Type B pancreatic cell (in vitro differentiated cells): Measurements from ENCODE around the gene HIGD1A. TPM values are rescaled to one million over a fixed set of nuclear protein-coding genes. Genes with fewer than 3 reads are reported as not detected.
A peak's percentile ranks its signal among the peaks of the same experiment; 100 is the strongest.

Experiments
- DNase-seq: peaks from one replicate; pipeline ENCODE4 v3.0.0; 2021; ENCODE audit warnings: mixed read lengths; ENCODE audit not compliant: unreplicated experiment; ENCODE audit errors: extremely low spot score
- H3K27ac Mint-ChIP-seq: 2 replicates; pipeline ENCODE4 v1.8.0; 2021; ENCODE audit warnings: mild to moderate bottlenecking, mixed read lengths
- H3K27me3 Mint-ChIP-seq: 2 replicates; pipeline ENCODE4 v1.8.0; 2021; ENCODE audit warnings: mixed read lengths
- H3K36me3 Mint-ChIP-seq: 2 replicates; pipeline ENCODE4 v1.8.0; 2021; ENCODE audit warnings: mixed read lengths
- H3K4me1 Mint-ChIP-seq: one replicate; pipeline ENCODE4 v1.8.0; 2021; ENCODE audit warnings: mixed read lengths; ENCODE audit not compliant: unreplicated experiment
- H3K4me3 Mint-ChIP-seq: 2 replicates; pipeline ENCODE4 v1.8.0; 2021; ENCODE audit warnings: mild to moderate bottlenecking, mixed read lengths
- H3K9me3 Mint-ChIP-seq: 2 replicates; pipeline ENCODE4 v1.8.0; 2021; ENCODE audit warnings: mixed read lengths
- CTCF ChIP-seq: fragments of 200-600 bp; sonication (generic); conservative IDR thresholded peaks from 2 replicates; pipeline ENCODE4 v1.5.0; 2021; ENCODE audit warnings: antibody characterized with exemption, mild to moderate bottlenecking
- total RNA-seq: library from RNA; stranded (reverse); gene quantifications from 2 replicates; pipeline ENCODE4 v1.2.1, GENCODE V29; 2021; ENCODE audit warnings: low replicate concordance

HIGD1A gene
- total RNA-seq, 1 donor from 2014 or later: 100 TPM

- Mint-ChIP-seq H3K27me3 (no peaks in the 10 kb centered on the region), H3K27ac (peak overlapping the region; percentile 24), H3K9me3 (peaks cover 2% of the 10 kb centered on the region), H3K4me3 (no peak overlapping the region), H3K4me1 (peaks cover 35% of the 10 kb centered on the region), H3K36me3 (no peaks in the 10 kb centered on the region)
- DNase-seq: peak; percentile 37
- TF ChIP-seq CTCF: no peak
Observed at GRCh38 chr3:42850263-42850662, 46.0 kb upstream of the HIGD1A start.

GRCh38 chr3:42849017-42849416 is 44.7 kb upstream of the HIGD1A start:
- H3K4me1 Mint-ChIP-seq: peaks cover 33% of the 10 kb centered on the region
- H3K4me3 Mint-ChIP-seq: no peak overlapping the region
- DNase-seq: peak; percentile 29
- H3K27ac Mint-ChIP-seq: peak overlapping the region; percentile 5
- H3K36me3 Mint-ChIP-seq: no peaks in the 10 kb centered on the region
- TF ChIP-seq CTCF: no peak
- H3K27me3 Mint-ChIP-seq: no peaks in the 10 kb centered on the region
- H3K9me3 Mint-ChIP-seq: no peaks in the 10 kb centered on the region

- peak; percentile 45 for DNase-seq
- Mint-ChIP-seq H3K4me1 (peaks cover 32% of the 10 kb centered on the region), H3K27ac (peak overlapping the region; percentile 92), H3K36me3 (no peaks in the 10 kb centered on the region), H3K9me3 (no peaks in the 10 kb centered on the region), H3K4me3 (peak overlapping the region; percentile 11), H3K27me3 (no peaks in the 10 kb centered on the region)
- TF ChIP-seq CTCF: no peak
Observed at GRCh38 chr3:42847731-42848130, 43.4 kb upstream of the HIGD1A start.

GRCh38 chr3:42846685-42847522 is 42.6 kb upstream of the HIGD1A start:
- Mint-ChIP-seq H3K27ac (peak overlapping the region; percentile 92), H3K4me3 (no peak overlapping the region), H3K27me3 (no peaks in the 10 kb centered on the region), H3K4me1 (peaks cover 23% of the 10 kb centered on the region), H3K9me3 (no peaks in the 10 kb centered on the region), H3K36me3 (no peaks in the 10 kb centered on the region)
- no peak for TF ChIP-seq CTCF
- DNase-seq: no peak

GRCh38 chr3:42844815-42845214 is 40.5 kb upstream of the HIGD1A start:
- no peak for TF ChIP-seq CTCF
- Mint-ChIP-seq H3K36me3 (no peaks in the 10 kb centered on the region), H3K27ac (no peak overlapping the region), H3K4me1 (peaks cover 21% of the 10 kb centered on the region), H3K4me3 (no peak overlapping the region), H3K9me3 (no peaks in the 10 kb centered on the region), H3K27me3 (peaks cover under 1% of the 10 kb centered on the region)
- no peak for DNase-seq
